Astrocyte of the spinal cord (primary cell): ENCODE data around the gene SLC25A41.

Experiments used
- DNase-seq: peaks from one replicate; pipeline ENCODE4 v3.0.0; 2011; ENCODE audit warnings: low read depth, low spot score
- H3K4me3 ChIP-seq: 2 replicates; pipeline ENCODE4 v1.5.1; 2011; ENCODE audit warnings: low read depth, mild to moderate bottlenecking, low read length, moderate library complexity
- CTCF ChIP-seq: IDR thresholded peaks from 2 replicates; pipeline ENCODE4 v1.5.1; 2012; ENCODE audit warnings: low read depth, mild to moderate bottlenecking, low read length, inconsistent platforms
- in situ Hi-C: cut with HindIII; loops from 2 replicates; pipeline ENCODE4 v1.10.0; 2017; ENCODE audit warnings: low sequenced_read_pairs

Gene SLC25A41

GRCh38 chr19:6464070-6464873, 30.7 kb upstream of the SLC25A41 start, which contains the start of gene CRB3:
TSS of gene CRB3 (plus strand) at chr19:6464271. CDS start at chr19:6464702, 431 bp downstream.
- no peak for TF ChIP-seq CTCF
- in situ Hi-C loops, result no loop called here
- no peak for DNase-seq
- H3K4me3 ChIP-seq, result no peak within 1 kb of the TSS

- peak; percentile 98 for DNase-seq
- peak; percentile 62 for TF ChIP-seq CTCF
- H3K4me3 ChIP-seq, result peak overlapping the region; percentile 52
- in situ Hi-C loops, result no loop called here
Observed at GRCh38 chr19:6460099-6460884, 26.7 kb upstream of the SLC25A41 start.

GRCh38 chr19:6459262-6460098, 25.9 kb upstream of the SLC25A41 start, which contains the start of gene SLC25A23:
TSS of gene SLC25A23 (minus strand) at chr19:6459792. CDS start at chr19:6459628, 164 bp downstream.
- in situ Hi-C loops, result no loop called here
- DNase-seq, result peak; percentile 81
- TF ChIP-seq CTCF, result no peak
- peak within 1 kb of the TSS; percentile 52 for H3K4me3 ChIP-seq

- in situ Hi-C loops, result no loop called here
- TF ChIP-seq CTCF, result no peak
- no peak for DNase-seq
- peak overlapping the region; percentile 52 for H3K4me3 ChIP-seq
Observed at GRCh38 chr19:6458695-6459261, 25.2 kb upstream of the SLC25A41 start.

- no peak for TF ChIP-seq CTCF
- in situ Hi-C loops, result no loop called here
- no peak overlapping the region for H3K4me3 ChIP-seq
- DNase-seq, result no peak
Observed at GRCh38 chr19:6457958-6458694, 24.6 kb upstream of the SLC25A41 start.
